HG03066 (cell line): Measurements from ENCODE around the gene KCNJ12.

Experiments
- ATAC-seq: cut with Tn5 transposase; IDR thresholded peaks from one replicate; pipeline ENCODE4 v1.9.1; 2021; ENCODE audit warnings: low read depth; ENCODE audit not compliant: unreplicated experiment

KCNJ12 gene

DNA sequence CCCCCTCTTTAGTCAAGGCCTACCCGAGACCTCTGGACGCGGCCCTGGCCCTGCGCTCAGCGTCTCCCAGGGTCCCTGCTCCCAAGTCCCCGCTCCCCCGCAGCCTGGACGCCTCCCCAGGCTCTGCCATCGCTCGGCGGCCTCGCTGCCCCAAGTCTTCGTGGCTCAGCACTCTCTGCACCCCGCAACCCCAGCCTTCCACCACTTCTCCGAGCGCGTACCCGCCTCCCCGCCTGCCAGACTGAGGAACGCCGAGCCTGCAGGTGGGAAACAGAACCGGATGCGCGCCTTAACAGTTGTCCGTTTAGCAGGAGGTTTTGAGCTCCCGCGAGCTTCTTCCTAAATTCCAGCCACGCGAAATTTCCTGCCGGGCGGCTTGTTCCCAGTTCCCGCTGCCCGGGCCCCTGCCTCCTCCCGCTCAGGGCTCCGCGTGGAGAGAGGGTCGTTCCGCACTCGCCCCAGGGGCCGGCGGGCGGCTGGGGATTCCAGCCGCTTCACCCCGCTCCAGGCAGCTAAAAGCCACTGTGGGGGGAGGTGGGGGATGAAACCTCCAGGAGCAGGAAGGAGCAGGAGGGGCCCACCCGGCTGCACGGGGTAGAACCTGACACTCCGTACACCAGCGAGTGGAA lies 87.7 kb downstream of the KCNJ12 start:
- no peak for ATAC-seq

DNA sequence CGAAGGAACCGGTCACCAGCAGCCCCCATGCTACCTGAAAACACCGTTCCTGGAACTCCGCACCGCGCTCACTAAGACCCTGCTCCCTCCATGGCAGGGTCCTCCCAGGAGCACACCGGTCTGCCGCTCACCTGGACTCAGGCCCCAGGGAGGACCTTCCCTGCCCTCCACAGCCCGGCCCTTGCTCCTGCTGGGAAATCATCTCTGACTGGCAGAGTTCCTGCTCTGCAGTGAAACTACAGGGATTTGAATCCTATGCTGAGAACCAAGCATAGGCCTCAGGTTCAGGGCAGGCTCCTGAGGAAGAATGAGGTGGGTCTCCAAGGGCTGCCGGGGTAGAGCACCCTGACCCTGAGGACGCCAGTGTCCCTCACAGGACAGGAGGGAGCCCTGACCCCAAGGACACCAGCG lies 88.5 kb downstream of the KCNJ12 start:
- ATAC-seq: no peak

DNA sequence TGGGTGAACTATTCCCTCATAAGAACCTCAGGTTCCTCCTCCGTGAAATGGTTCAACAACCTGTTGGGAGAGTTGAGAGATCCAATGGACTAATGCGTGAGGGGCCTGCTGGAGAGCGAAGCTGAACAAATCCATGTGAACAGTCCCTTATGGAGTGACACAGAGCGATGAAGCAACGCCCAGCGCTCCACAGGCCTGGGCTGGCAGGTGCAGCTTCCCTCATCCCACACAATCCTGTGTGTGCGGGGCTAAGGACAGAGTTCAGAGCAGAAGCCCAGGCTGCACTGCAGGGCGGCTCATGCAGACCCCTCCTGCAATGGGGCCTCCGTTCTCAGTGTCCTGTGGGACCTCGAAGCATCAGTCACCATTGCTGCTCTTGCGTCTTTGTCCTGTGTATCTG lies 90.4 kb downstream of the KCNJ12 start:
- ATAC-seq: no peak

DNA sequence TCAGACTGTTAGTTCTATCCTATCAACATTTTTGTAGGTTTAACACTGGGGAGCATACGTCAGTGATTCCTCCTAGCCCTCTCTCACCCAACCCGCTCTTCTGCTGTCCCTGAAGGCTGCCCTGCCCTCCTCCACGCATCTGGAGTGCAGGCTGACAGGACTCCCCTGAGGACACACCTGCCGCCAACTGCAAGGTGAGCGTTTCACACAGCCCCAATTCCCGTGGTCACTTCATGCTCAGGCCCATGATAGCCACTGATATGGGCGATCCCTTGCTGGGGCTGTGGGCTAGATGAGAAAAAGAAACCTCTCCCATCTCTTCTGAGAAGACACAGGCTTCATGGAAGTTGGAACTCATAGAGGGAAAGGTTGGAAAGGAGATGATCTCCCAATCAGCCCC lies 91.0 kb downstream of the KCNJ12 start:
- no peak for ATAC-seq

DNA sequence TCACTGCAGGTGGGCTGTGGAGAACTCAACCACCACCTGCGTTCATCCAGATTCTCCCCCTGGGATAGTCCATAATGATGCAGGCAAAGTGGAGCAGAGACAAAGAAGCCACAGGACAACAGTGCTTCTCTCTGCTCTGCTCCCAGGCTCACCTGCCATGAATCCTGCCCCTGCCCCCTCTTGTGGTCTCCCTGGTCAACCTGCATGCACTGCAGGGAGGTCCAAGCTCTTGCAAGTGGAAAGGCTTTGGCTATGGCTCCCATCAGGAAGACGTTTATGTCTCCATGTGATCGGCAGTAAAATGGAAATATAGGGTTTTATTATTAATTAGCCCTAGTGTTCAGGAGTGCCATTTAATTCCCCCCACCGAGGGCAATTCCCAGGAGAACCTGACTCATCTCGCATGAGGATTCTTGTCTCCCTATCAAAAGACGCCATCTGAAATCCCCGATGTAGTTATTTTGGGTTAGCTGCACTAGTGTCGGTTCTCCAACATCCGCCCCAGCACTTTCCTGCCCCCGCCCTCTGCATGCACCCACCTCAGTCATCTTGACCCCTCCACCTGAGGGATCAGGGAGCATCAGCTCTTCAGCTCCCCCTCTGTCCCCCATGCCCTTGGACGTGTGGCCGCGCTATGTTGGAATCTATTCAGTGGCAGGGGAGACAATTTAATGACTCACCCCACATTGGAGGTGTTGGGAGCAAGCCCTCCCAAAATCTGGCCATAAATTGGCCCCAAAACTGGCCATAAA lies 91.8 kb downstream of the KCNJ12 start:
- ATAC-seq: no peak
